Endothelial cell of umbilical vein (primary cell): ENCODE results near the gene TMEM270. TPM values are rescaled to one million over a fixed set of nuclear protein-coding genes. Genes with fewer than 3 reads are reported as not detected.

ENCODE experiments used
- BruUV-seq: library from RNA; stranded (reverse); fragments of 400-500 nt; replicated peaks from 2 replicates; lab custom pipeline; 2021; lab: Mats Ljungman, UMichigan
- CTCF ChIA-PET: fragments of 300-600, 350-600 bp; sonication (Branson Sonifier 250); formaldehyde crosslinking; loops from one replicate; lab custom pipeline; 2021; ENCODE audit warnings: antibody characterized with exemption, inconsistent platforms; lab: Charles Lee
- POLR2A ChIA-PET: fragments of 300-600, 350-600 bp; sonication (Branson Sonifier 250); formaldehyde crosslinking; loops from one replicate; lab custom pipeline; 2021; ENCODE audit warnings: antibody characterized with exemption, inconsistent platforms; lab: Charles Lee
- DNase-seq: peaks from one replicate; pipeline ENCODE4 v3.0.0-alpha.2; 2011; ENCODE audit warnings: low read depth, low spot score
- FAIRE-seq: peaks from 2 replicates; lab custom pipeline; 2011; peaks lifted over from hg19 to GRCh38; lab: Jason Lieb, UNC
- H2AFZ ChIP-seq: 2 replicates; pipeline ENCODE4 v1.6.0; 2012; ENCODE audit warnings: low read depth, low read length, control low read depth, inconsistent platforms
- H3K27ac ChIP-seq: 2 replicates; pipeline ENCODE4 v1.5.1; 2011; ENCODE audit warnings: low read depth, mild to moderate bottlenecking, control low read depth, low read length, moderate library complexity; ENCODE audit not compliant: insufficient read depth
- H3K27me3 ChIP-seq, 2 experiments: 2 replicates each; pipeline versions ENCODE4 v1.6.0 to v1.6.1; 2011; ENCODE audit warnings: low read length in 2 of 2, mixed read lengths in 1 of 2; ENCODE audit not compliant: control insufficient read depth in 2 of 2, insufficient read depth in 2 of 2
- H3K36me3 ChIP-seq, 2 experiments: 2 replicates in 1 of 2; 3 replicates in 1 of 2; pipeline ENCODE4 v1.5.1; 2011; ENCODE audit warnings: low read length in 2 of 2, mild to moderate bottlenecking in 1 of 2, moderate library complexity in 1 of 2; ENCODE audit not compliant: control insufficient read depth in 2 of 2, insufficient read depth in 2 of 2; ENCODE audit errors: extremely low read depth in 1 of 2
- H3K4me1 ChIP-seq: 3 replicates; pipeline ENCODE4 v1.5.1; 2011; ENCODE audit warnings: mild to moderate bottlenecking, low read length; ENCODE audit not compliant: control insufficient read depth, insufficient read depth; ENCODE audit errors: extremely low read depth
- H3K4me2 ChIP-seq: 2 replicates; pipeline ENCODE4 v1.6.1; 2011; ENCODE audit warnings: low read length, control low read depth, mixed read lengths; ENCODE audit not compliant: insufficient read depth
- H3K4me3 ChIP-seq, 3 experiments: fragments of 200-600 bp in 1 of 3; sonication (generic), shearing (Covaris generic) in 1 of 3; replicated peaks in 1 of 3; 2 replicates each; pipeline ENCODE4 v1.5.1; 2011 to 2016; ENCODE audit warnings: control low read depth in 3 of 3, low read length in 3 of 3, mild to moderate bottlenecking in 2 of 3, inconsistent platforms in 1 of 3, low read depth in 1 of 3, moderate library complexity in 1 of 3; ENCODE audit not compliant: insufficient read depth in 1 of 3
- H3K79me2 ChIP-seq: 2 replicates; pipeline ENCODE4 v1.6.0; 2012; ENCODE audit warnings: low read length, inconsistent platforms; ENCODE audit not compliant: control insufficient read depth, insufficient read depth
- H3K9ac ChIP-seq: replicated peaks from 2 replicates; pipeline ENCODE3; 2011; ENCODE audit warnings: low read length, control low read depth; ENCODE audit not compliant: insufficient read depth; ENCODE audit errors: extremely low read depth
- H3K9me1 ChIP-seq: replicated peaks from 3 replicates; pipeline ENCODE4 v1.6.0; 2011; ENCODE audit warnings: mild to moderate bottlenecking, low read length; ENCODE audit not compliant: control insufficient read depth, insufficient read depth; ENCODE audit errors: extremely low read depth
- H3K9me3 ChIP-seq: replicated peaks from 2 replicates; pipeline ENCODE4 v1.5.1; 2012; ENCODE audit warnings: low read length, inconsistent platforms; ENCODE audit not compliant: control insufficient read depth, insufficient read depth
- H4K20me1 ChIP-seq: replicated peaks from 2 replicates; pipeline ENCODE3; 2011; ENCODE audit warnings: mild to moderate bottlenecking, low read length; ENCODE audit not compliant: control insufficient read depth, insufficient read depth; ENCODE audit errors: extremely low read depth
- EZH2 ChIP-seq: IDR thresholded peaks from 2 replicates; pipeline ENCODE4 v1.6.1; 2012; ENCODE audit warnings: borderline replicate concordance, low read depth, mild to moderate bottlenecking, moderate library complexity, low read length, inconsistent platforms; ENCODE audit not compliant: severe bottlenecking
- FOS ChIP-seq: IDR thresholded peaks from 2 replicates; pipeline ENCODE4 v1.6.1; 2011; ENCODE audit warnings: mild to moderate bottlenecking, low read length, moderate library complexity, borderline replicate concordance; ENCODE audit not compliant: insufficient read depth
- GATA2 ChIP-seq: IDR thresholded peaks from 2 replicates; pipeline ENCODE4 v1.7.0; 2011; ENCODE audit warnings: low read depth, mild to moderate bottlenecking, moderate library complexity, mixed read lengths, low read length; ENCODE audit not compliant: insufficient read length, insufficient read depth
- JUN ChIP-seq: IDR thresholded peaks from 2 replicates; pipeline ENCODE4 v1.6.1; 2011; ENCODE audit warnings: borderline replicate concordance, low read depth; ENCODE audit not compliant: insufficient read length, insufficient read depth
- MYC ChIP-seq: IDR thresholded peaks from one replicate; pipeline ENCODE4 v1.6.1; 2011; ENCODE audit warnings: mild to moderate bottlenecking, low read depth, low read length
- POLR2A ChIP-seq: IDR thresholded peaks from 2 replicates; pipeline ENCODE4 v1.6.1; 2012; ENCODE audit warnings: low read depth, mild to moderate bottlenecking, control low read depth, low read length
- POLR2AphosphoS5 ChIP-seq: IDR thresholded peaks from 2 replicates; pipeline ENCODE4 v1.6.1; 2012; ENCODE audit warnings: low read depth, mild to moderate bottlenecking, control low read depth, low read length, moderate library complexity; ENCODE audit not compliant: insufficient read depth
- dilution Hi-C: fragments of 300-500 bp; cut with MboI; formaldehyde crosslinking; loops from one replicate; pipeline ENCODE4 v1.15.0; 2019; ENCODE audit warnings: low sequenced_read_pairs; ENCODE audit not compliant: extremely low pct_ligation_motif_present
- intact Hi-C: fragments of 100-400 bp; cut with micrococcal nuclease; formaldehyde crosslinking; loops from one replicate; pipeline ENCODE4 v1.10.0; 2022
- polyA plus RNA-seq, 4 experiments: library from polyadenylated mRNA; depleted of rRNA in 3 of 4; stranded (reverse) in 3 of 4; unstranded in 1 of 4; fragments of >200 nt; gene quantifications; 2 replicates each; pipeline versions ENCODE4 v1.2.1 to v1.2.3, GENCODE V29; 2011 to 2012; ENCODE audit warnings: missing spikeins in 1 of 4
- total RNA-seq: library from RNA; stranded (reverse); gene quantifications from 2 replicates; pipeline ENCODE4 v1.2.3, GENCODE V29; 2021
- TF ChIP-seq, protein P1 (sequence below), 2 donors: IDR thresholded peaks; 1 replicate in 1 of 2; 2 replicates in 1 of 2; pipeline ENCODE4 v1.5.1; 2011; ENCODE audit warnings: low read length in 2 of 2, mild to moderate bottlenecking in 2 of 2, moderate library complexity in 2 of 2, control low read depth in 1 of 2, inconsistent platforms in 1 of 2, low read depth in 1 of 2; ENCODE audit not compliant: insufficient read depth in 1 of 2; ENCODE audit errors: extremely low read depth in 1 of 2
- TF ChIP-seq, protein P2 (sequence below): IDR thresholded peaks from 2 replicates; pipeline ENCODE4 v1.6.1; 2011; ENCODE audit not compliant: insufficient read depth, insufficient read length

Gene TMEM270
- total and polyA plus RNA-seq, 2 donors (not counting 3 experiments of a cell fraction or from before 2014, with no cell fraction given), result not detected

DNA sequence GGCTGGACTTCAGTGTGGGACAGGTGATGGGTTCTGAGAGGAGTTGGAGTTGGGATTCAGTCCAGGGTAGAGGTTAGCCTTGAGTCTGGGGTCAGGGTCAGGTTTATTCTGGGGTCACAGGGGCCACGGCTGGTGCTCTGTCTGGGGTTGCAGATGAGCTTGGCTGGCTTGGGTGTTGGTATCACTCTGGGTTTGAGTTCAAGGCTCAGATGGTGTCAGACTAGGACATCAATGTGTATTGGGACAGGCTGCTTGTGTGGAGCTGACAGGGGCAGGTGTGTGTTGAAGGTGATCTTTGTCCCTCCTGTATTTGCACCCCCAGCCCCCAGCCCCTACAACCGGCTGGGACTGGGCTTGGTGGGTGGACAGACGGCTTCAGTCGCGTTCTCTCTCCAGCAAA, 26.8 kb downstream of the TMEM270 start:
- H3K9ac ChIP-seq, result no peak overlapping the region
- TF ChIP-seq JUN, result no peak
- TF ChIP-seq, protein P1, sequence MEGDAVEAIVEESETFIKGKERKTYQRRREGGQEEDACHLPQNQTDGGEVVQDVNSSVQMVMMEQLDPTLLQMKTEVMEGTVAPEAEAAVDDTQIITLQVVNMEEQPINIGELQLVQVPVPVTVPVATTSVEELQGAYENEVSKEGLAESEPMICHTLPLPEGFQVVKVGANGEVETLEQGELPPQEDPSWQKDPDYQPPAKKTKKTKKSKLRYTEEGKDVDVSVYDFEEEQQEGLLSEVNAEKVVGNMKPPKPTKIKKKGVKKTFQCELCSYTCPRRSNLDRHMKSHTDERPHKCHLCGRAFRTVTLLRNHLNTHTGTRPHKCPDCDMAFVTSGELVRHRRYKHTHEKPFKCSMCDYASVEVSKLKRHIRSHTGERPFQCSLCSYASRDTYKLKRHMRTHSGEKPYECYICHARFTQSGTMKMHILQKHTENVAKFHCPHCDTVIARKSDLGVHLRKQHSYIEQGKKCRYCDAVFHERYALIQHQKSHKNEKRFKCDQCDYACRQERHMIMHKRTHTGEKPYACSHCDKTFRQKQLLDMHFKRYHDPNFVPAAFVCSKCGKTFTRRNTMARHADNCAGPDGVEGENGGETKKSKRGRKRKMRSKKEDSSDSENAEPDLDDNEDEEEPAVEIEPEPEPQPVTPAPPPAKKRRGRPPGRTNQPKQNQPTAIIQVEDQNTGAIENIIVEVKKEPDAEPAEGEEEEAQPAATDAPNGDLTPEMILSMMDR (IDR thresholded peaks at IDR 0.05; ENCODE audit: extremely low read depth in 1 of 2, insufficient read depth in 1 of 2, low read depth in 1 of 2, low read length in 2 of 2), result no peak
- TF ChIP-seq POLR2A, result no peak
- TF ChIP-seq, protein P2, sequence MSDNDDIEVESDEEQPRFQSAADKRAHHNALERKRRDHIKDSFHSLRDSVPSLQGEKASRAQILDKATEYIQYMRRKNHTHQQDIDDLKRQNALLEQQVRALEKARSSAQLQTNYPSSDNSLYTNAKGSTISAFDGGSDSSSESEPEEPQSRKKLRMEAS, result no peak
- no peak for TF ChIP-seq GATA2
- TF ChIP-seq FOS, result no peak
- TF ChIP-seq POLR2AphosphoS5, result no peak
- no peak for TF ChIP-seq MYC
- no peak for TF ChIP-seq EZH2
- no peaks in the 10 kb centered on the region for H4K20me1 ChIP-seq
- POLR2A ChIA-PET, result interaction anchor here (0.7 kb wide), 1 partner anchor 25 kb away, joined by 5 read pairs; no protein-coding TSS in a partner anchor
- H3K4me3 ChIP-seq, result no peak overlapping the region
- no peaks in the 10 kb centered on the region for H3K9me3 ChIP-seq
- intact Hi-C loops (loop anchor here (5.0 kb wide), 1 partner anchor 140 kb away; the partner anchor contains the start of gene ELN), dilution Hi-C loops (no loop called here)
- FAIRE-seq, result no peak
- no peak overlapping the region for H2AFZ ChIP-seq
- no peak overlapping the region for H3K27ac ChIP-seq
- no peak for DNase-seq
- no peaks in the 10 kb centered on the region for H3K79me2 ChIP-seq
- no peaks in the 10 kb centered on the region for H3K9me1 ChIP-seq
- no peaks in the 10 kb centered on the region for H3K36me3 ChIP-seq
- CTCF ChIA-PET, result interaction anchor here (3.9 kb wide), 1 partner anchor 139 kb away, joined by 33 read pairs; the partner anchor contains the start of gene ELN
- peaks cover 9% of the 10 kb centered on the region for H3K4me1 ChIP-seq
- no TSS peak for BruUV-seq
- peaks cover 1 to 2% of the 10 kb centered on the region in 2 experiments for H3K27me3 ChIP-seq
- no peak overlapping the region for H3K4me2 ChIP-seq
